HCT116 (cell line): ENCODE results near the gene SEL1L2.

Experiments used
- FOSL1 ChIP-seq: IDR thresholded peaks from 2 replicates; pipeline ENCODE4 v1.6.1; 2012; ENCODE audit warnings: low read depth
- POLR2A ChIP-seq: IDR thresholded peaks from 2 replicates; pipeline ENCODE4 v1.7.0; 2011; ENCODE audit warnings: borderline replicate concordance; ENCODE audit not compliant: insufficient read depth, insufficient read length; ENCODE audit errors: extremely low read depth
- SP1 ChIP-seq: IDR thresholded peaks from 2 replicates; pipeline ENCODE4 v1.6.1; 2012; ENCODE audit warnings: low read depth
- TF ChIP-seq, protein P1 (sequence below), 3 experiments: fragments of 200-600 bp in 1 of 3; sonication (generic) in 1 of 3; IDR thresholded peaks in 2 of 3; conservative IDR thresholded peaks in 1 of 3; 2 replicates each; pipeline ENCODE4 v1.5.1; 2012 to 2017; ENCODE audit warnings: low read depth in 2 of 3, low read length in 2 of 3, antibody characterized with exemption in 1 of 3, borderline replicate concordance in 1 of 3, control low read depth in 1 of 3, mild to moderate bottlenecking in 1 of 3, mixed read lengths in 1 of 3, mixed run types in 1 of 3, moderate library complexity in 1 of 3; ENCODE audit not compliant: insufficient read depth in 1 of 3

DNA sequence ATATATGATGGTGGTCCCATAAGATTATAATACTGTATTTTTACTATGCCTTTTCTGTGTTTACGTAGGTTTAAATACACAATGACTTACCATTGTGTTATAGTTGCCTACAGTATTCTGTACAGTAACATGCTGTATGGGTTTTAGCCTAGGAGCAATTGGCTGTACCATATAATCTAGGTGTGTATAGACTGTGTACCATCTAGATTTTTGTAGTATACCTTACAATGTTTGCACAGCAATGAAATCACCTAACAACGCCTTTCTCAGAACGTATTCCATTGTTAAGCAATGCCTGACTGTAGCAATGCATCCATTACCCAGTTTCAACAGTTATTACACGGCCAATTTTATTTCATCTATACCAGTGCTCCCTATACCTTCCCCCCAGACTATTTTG, 15.6 kb upstream of the SEL1L2 start:
- no peak for TF ChIP-seq POLR2A
- no peak for TF ChIP-seq FOSL1
- no peak for TF ChIP-seq SP1
- TF ChIP-seq, protein P1, sequence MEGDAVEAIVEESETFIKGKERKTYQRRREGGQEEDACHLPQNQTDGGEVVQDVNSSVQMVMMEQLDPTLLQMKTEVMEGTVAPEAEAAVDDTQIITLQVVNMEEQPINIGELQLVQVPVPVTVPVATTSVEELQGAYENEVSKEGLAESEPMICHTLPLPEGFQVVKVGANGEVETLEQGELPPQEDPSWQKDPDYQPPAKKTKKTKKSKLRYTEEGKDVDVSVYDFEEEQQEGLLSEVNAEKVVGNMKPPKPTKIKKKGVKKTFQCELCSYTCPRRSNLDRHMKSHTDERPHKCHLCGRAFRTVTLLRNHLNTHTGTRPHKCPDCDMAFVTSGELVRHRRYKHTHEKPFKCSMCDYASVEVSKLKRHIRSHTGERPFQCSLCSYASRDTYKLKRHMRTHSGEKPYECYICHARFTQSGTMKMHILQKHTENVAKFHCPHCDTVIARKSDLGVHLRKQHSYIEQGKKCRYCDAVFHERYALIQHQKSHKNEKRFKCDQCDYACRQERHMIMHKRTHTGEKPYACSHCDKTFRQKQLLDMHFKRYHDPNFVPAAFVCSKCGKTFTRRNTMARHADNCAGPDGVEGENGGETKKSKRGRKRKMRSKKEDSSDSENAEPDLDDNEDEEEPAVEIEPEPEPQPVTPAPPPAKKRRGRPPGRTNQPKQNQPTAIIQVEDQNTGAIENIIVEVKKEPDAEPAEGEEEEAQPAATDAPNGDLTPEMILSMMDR (IDR thresholded peaks at IDR 0.05 in 2 of 3, conservative IDR thresholded peaks at IDR 0.05 in 1 of 3; ENCODE audit: borderline replicate concordance in 1 of 3, insufficient read depth in 1 of 3, low read depth in 2 of 3, low read length in 2 of 3), result no peak
